ENCODE data around the gene KDELR1. TPM values are rescaled to one million over a fixed set of nuclear protein-coding genes. Genes with fewer than 3 reads are reported as not detected.

KDELR1 gene
- total and polyA plus RNA-seq, 2 of the 13 experiments (the other 11 are each of a cell fraction or from before 2014, with no cell fraction given), result 134 to 185 TPM

DNA sequence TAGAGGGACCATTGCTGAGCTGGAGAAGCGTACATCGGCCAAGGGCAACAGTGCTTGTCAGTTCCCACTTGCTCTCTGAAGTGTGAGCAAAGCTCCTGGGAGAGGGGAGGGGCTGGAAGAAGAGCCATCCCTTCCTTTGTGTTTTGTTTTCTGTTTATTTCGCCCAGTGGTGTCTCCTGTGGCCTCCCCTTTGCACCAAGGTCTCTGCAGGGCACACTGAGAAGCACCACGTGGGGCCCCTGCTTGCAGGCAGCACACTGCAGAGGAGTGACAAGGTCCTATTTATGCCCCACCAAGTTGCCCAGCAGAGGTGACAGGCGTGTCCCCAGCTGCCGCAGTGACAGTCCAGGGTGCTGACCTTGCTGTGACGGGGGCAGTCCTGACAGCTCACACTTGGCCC lies 26.1 kb upstream of the KDELR1 start (continued):
- TF ChIP-seq SATB2 (CRISPR knock-in tag; IDR thresholded peaks at IDR 0.05) (no peak), ZNF737 (CRISPR knock-in tag; IDR thresholded peaks at IDR 0.05; ENCODE audit: borderline replicate concordance) (no peak), MXI1 (IDR thresholded peaks at IDR 0.05; ENCODE audit: borderline replicate concordance, low read depth, low read length) (peak; percentile 83; the same call in 2 of the 3 replicates), FOXC1 (CRISPR knock-in tag; IDR thresholded peaks at IDR 0.05; ENCODE audit: borderline replicate concordance) (no peak), HMGA1 (CRISPR knock-in tag; conservative IDR thresholded peaks at IDR 0.05) (no peak), FOXP1 (IDR thresholded peaks at IDR 0.05) (no peak), FOXP1 (CRISPR knock-in tag; IDR thresholded peaks at IDR 0.05) (peak; percentile 62; the same call in 1 of the 2 replicates), ZNF552 (CRISPR knock-in tag; IDR thresholded peaks at IDR 0.05; ENCODE audit: borderline replicate concordance) (no peak), ZMAT3 (CRISPR knock-in tag; conservative IDR thresholded peaks at IDR 0.05) (0 out of 2 replicates have a peak, but pooled peaks have one; percentile 34), FOSL2 (CRISPR knock-in tag; IDR thresholded peaks at IDR 0.05) (0 out of 2 replicates have a peak, but pooled peaks have one; percentile 9), ZNF780A (CRISPR knock-in tag; IDR thresholded peaks at IDR 0.05) (no peak), ZNF232 (CRISPR knock-in tag; IDR thresholded peaks at IDR 0.05; ENCODE audit: borderline replicate concordance) (no peak), THAP11 (CRISPR knock-in tag; IDR thresholded peaks at IDR 0.05) (peak; percentile 57; the same call in 1 of the 2 replicates), ZNF296 (CRISPR knock-in tag; conservative IDR thresholded peaks at IDR 0.05) (no peak), PRMT3 (CRISPR knock-in tag; IDR thresholded peaks at IDR 0.05; ENCODE audit: borderline replicate concordance, low read depth) (no peak), IRF2 (CRISPR knock-in tag; IDR thresholded peaks at IDR 0.05) (no peak)
- TF ChIP-seq, protein P1, sequence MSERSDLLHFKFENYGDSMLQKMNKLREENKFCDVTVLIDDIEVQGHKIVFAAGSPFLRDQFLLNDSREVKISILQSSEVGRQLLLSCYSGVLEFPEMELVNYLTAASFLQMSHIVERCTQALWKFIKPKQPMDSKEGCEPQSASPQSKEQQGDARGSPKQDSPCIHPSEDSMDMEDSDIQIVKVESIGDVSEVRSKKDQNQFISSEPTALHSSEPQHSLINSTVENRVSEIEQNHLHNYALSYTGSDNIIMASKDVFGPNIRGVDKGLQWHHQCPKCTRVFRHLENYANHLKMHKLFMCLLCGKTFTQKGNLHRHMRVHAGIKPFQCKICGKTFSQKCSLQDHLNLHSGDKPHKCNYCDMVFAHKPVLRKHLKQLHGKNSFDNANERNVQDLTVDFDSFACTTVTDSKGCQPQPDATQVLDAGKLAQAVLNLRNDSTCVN (CRISPR knock-in tag; IDR thresholded peaks at IDR 0.05; ENCODE audit: borderline replicate concordance), result no peak
- TF ChIP-seq, protein P2, sequence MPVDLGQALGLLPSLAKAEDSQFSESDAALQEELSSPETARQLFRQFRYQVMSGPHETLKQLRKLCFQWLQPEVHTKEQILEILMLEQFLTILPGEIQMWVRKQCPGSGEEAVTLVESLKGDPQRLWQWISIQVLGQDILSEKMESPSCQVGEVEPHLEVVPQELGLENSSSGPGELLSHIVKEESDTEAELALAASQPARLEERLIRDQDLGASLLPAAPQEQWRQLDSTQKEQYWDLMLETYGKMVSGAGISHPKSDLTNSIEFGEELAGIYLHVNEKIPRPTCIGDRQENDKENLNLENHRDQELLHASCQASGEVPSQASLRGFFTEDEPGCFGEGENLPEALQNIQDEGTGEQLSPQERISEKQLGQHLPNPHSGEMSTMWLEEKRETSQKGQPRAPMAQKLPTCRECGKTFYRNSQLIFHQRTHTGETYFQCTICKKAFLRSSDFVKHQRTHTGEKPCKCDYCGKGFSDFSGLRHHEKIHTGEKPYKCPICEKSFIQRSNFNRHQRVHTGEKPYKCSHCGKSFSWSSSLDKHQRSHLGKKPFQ (CRISPR knock-in tag; IDR thresholded peaks at IDR 0.05; ENCODE audit: insufficient replicate concordance), result peak; percentile 80
- TF ChIP-seq, protein P3, sequence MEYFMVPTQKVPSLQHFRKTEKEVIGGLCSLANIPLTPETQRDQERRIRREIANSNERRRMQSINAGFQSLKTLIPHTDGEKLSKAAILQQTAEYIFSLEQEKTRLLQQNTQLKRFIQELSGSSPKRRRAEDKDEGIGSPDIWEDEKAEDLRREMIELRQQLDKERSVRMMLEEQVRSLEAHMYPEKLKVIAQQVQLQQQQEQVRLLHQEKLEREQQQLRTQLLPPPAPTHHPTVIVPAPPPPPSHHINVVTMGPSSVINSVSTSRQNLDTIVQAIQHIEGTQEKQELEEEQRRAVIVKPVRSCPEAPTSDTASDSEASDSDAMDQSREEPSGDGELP (IDR thresholded peaks at IDR 0.05; ENCODE audit: borderline replicate concordance, low read depth), result peak; percentile 72; the same call in 1 of the 2 replicates
- TF ChIP-seq, protein P4, sequence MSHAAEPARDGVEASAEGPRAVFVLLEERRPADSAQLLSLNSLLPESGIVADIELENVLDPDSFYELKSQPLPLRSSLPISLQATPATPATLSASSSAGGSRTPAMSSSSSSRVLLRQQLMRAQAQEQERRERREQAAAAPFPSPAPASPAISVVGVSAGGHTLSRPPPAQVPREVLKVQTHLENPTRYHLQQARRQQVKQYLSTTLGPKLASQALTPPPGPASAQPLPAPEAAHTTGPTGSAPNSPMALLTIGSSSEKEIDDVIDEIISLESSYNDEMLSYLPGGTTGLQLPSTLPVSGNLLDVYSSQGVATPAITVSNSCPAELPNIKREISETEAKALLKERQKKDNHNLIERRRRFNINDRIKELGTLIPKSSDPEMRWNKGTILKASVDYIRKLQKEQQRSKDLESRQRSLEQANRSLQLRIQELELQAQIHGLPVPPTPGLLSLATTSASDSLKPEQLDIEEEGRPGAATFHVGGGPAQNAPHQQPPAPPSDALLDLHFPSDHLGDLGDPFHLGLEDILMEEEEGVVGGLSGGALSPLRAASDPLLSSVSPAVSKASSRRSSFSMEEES (CRISPR knock-in tag; IDR thresholded peaks at IDR 0.05), result 0 out of 2 replicates have a peak, but pooled peaks have one; percentile 20
- TF ChIP-seq, protein P5, sequence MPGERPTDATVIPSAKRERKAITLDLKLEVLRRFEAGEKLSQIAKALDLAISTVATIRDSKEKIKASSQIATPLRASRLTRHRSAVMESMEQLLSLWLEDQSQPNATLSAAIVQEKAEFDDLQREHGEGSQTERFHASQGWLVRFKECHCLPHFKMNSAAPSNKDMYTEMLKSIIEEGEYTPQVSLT (CRISPR knock-in tag; IDR thresholded peaks at IDR 0.05; ENCODE audit: borderline replicate concordance, low read depth), result no peak
- TF ChIP-seq, protein P6, sequence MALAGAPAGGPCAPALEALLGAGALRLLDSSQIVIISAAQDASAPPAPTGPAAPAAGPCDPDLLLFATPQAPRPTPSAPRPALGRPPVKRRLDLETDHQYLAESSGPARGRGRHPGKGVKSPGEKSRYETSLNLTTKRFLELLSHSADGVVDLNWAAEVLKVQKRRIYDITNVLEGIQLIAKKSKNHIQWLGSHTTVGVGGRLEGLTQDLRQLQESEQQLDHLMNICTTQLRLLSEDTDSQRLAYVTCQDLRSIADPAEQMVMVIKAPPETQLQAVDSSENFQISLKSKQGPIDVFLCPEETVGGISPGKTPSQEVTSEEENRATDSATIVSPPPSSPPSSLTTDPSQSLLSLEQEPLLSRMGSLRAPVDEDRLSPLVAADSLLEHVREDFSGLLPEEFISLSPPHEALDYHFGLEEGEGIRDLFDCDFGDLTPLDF (CRISPR knock-in tag; IDR thresholded peaks at IDR 0.05), result no peak

Data from HepG2 (cell line).